Fibroblast of skin of right biceps (primary cell): ENCODE data around the gene NR2E1.
A peak's percentile ranks its signal among the peaks of the same experiment; 100 is the strongest.

Source experiments
- DNase-seq: peaks from one replicate; pipeline ENCODE4 v3.0.0-alpha.2; 2013

The NR2E1 gene

GRCh38 chr6:108165714-108166663 is at the start of gene NR2E1:
NR2E1 (plus strand) TSS chr6:108166022; CDS start chr6:108166766, 744 bp downstream.
- no peak for DNase-seq

DNA sequence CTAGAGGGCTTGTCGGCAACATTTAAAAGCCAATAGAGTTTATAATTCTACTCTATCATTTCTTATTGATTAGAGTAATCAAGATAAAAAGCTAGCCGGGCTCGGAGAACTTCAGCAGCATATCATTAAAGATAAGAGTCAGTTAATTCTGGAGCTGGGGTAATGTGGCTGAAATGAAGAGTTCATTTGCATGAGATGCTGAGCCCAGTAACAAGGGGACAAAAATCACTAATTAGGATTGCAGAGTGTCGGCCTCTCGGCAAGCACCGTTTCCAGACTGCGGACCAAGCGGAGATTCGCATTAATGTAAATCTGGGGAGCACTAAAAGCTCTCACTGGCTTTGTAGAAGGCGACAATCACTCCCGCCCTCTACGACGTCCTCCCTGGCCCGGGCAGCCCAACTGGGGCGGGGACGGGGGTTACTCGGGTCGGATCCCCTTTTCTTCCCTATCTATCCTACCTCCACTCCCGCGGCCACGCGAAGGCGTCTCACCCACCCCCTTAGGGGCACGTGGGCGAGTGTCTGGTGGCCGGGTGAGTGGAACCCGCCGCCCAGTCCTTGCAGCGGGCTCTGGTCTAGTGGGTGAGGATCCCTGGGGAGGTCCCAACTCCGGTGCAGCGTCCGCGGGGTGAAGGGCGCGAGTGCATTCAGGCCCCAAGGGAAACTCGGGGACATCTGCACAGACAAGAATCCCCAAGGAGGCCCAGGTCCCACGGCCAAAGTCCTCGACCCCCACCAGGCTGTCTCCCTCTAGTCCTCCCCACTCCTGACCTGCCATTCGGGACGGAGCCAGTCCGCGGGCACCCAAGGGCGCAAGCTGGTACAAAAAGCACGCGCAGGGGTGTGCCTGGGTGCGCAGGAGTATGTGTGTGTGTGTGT is 49.0 kb upstream of the NR2E1 start:
- DNase-seq: no peak

DNA sequence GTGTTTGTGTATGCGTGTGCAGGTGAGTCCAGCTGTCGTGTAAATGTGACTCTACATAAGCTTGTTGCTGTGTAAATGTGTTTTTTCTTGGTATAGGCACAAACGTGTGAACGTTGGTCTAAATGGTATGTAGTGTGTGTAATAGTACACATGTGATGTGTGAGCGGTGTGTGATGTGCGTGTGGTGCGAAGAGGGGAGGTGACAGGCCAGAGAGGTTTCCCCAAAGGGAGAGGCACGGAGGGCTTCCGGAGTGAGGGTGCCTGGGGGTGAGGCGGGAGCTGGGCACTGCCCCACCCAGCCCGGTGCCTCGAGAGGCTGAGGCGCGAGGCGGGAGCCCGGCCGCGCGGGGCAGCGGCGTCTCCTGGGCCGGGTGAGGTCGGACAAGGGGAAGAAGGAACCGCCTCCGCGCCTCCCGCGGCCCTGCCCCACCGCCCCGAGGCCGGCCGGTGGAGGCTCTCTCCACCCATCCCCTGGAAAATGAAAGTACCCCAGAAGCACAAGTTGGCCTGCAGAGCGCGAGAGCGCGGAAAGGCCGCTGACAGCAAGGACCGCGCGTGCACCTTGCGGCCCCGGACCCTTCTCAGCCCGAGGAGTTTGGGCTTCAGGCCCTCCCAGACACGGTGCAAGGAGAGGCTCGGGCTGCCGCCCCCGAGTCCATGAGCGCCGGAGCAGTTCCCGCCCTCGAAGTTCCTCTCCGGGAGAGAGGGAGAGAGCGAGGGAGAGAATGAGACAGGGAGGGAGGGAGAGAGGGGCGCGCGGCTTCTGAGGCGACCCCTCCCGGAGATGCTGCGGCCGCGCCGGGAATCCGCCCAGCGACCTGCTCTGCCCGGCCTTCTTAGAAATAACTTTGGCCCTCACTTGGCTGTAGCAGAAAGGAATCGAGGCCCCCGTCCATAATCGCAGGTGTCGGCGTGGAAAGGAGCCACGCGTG is 48.1 kb upstream of the NR2E1 start:
- DNase-seq: no peak

GRCh38 chr6:108118359-108118724 is 47.5 kb upstream of the NR2E1 start:
- no peak for DNase-seq

- no peak for DNase-seq
Measured at GRCh38 chr6:108118810-108119768, 46.7 kb upstream of the NR2E1 start.

GRCh38 chr6:108119769-108120141 is 46.1 kb upstream of the NR2E1 start:
- DNase-seq: no peak

GRCh38 chr6:108120311-108120710 is 45.5 kb upstream of the NR2E1 start:
- DNase-seq: no peak

DNA sequence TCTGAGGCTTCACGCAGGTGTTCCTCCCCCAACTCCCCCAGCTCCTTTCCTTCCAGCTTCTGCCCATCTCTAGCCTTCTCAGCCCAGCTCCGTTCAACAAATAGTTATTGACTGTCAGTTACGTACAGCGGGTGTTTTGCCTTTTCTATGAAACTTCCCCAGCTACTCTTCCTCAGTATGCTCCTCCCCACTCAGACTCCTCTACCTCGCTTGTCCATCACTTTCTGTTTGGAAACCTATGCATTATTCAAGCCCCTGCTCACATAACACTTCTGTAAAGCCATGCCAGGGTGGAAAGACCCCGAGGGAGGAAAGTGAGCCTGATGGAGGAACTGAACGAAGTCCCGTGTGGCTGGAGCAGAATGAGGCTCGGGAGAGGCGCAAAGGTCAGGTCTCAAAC is 44.2 kb upstream of the NR2E1 start:
- DNase-seq: no peak

GRCh38 chr6:108123481-108123929 is 42.3 kb upstream of the NR2E1 start:
- DNase-seq: no peak

GRCh38 chr6:108123946-108124345 is 41.9 kb upstream of the NR2E1 start:
- DNase-seq: no peak

GRCh38 chr6:108127056-108127455 is 38.8 kb upstream of the NR2E1 start:
- no peak for DNase-seq

GRCh38 chr6:108127826-108128225 is 38.0 kb upstream of the NR2E1 start:
- DNase-seq: no peak

- DNase-seq: no peak
Measured at GRCh38 chr6:108130262-108130661, 35.6 kb upstream of the NR2E1 start.

DNA sequence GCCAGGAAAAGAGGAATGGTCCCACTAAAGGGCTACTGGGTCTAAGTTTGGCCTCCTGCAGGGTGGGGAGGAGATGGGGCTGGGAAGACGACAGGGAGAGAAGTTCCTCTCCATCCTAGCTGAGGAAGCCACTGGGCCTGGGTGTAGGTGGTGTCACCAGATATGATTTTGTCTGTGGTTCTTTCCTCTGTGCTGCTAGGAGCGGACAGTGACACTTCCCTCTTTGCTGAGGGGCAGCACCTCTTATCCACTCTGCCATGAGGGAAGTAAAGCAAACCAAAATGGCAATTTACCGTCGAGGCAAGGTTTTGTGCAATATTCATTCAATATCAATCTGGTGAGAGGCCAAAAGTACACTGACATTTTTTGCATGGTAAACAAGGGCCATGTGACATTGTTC is 33.0 kb upstream of the NR2E1 start:
- no peak for DNase-seq

DNA sequence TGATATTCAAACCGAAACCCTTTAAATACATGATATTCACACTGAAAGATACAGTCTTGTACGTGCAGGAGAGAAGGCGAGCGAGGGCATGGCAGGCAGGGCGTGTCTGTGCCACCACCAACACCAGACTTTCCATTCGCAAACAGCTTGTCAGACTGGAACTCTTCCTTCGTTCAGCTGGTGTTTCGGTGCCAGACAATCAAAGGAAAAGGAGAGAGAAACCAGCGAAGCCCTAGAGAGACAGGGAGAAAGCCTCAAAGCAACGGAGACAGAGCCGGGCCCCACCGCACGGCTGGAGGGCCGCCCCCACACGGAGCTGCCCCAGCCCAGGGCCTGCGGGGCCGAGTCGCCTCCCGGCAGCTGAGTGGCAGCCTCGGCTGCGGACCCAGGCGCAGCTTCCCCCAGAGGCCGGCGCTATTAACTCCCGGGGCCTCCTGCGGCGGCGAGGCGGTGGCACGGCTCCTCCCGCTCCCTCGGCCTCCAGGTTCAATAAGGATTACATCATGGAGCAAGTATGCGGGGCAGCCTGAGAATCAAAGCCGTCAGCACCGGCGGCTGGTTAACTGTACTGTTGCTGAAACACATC is 32.1 kb upstream of the NR2E1 start:
- peak; percentile 82 for DNase-seq

DNA sequence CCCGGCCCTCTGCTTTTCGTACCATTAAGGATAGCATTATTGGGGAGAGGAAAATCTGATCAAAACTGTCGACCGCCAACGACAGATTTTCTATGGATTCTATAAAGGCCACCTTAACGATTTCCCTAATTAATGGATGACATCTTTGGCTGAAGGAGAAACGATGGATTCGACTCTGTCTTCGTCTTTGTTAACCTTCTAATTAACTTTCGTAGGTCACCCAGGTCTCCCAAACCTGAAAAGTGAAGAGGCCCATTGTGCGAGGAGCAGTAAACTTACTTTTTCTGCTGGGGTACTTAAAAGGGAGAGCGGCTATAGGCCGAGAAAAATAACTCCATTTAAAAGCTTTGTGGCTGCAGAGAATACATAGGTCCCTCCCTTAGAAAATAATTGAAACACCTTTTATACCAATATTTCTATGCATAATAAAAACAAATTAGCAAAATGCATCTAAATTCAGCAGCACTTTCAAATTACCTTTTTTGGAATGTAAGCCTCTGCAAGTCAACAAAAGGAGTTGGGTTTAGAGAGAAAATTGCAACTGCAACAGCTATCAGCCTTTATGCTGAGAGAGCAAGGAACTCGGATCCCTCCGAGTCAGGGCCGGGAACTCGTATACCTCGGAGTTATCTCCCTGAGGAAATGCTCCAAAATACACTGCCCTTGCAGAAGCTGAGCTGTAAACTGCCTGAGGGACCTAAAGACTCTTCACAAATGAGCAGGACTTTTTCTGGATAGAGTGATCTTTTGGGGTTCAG is 31.4 kb upstream of the NR2E1 start:
- no peak for DNase-seq

GRCh38 chr6:108142240-108142639 is 23.6 kb upstream of the NR2E1 start:
- no peak for DNase-seq

GRCh38 chr6:108145639-108146038 is 20.2 kb upstream of the NR2E1 start:
- DNase-seq: no peak

- DNase-seq: no peak
Measured at GRCh38 chr6:108152446-108152845, 13.4 kb upstream of the NR2E1 start.
